ENCODE measurements around the gene FUT8.

FUT8 gene

DNA sequence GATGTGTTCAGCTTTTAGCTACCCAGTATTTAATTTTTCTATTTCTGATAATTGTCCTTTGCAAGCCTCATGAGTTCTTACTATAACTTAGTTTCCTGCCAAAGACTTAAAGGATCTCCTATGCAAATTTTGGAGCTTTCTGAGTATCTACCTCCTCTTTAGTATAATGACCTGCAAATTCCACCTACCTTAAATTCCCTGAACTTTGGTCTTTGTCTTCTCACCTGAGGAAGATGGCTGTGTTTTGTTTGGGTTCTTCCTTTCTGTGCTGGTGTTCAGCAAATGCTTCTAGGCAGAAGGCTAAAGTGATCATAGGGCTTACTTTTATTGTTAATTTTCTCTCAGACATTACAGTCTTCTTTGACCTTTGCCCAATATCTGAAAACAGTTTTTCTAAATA lies 142.8 kb downstream of the FUT8 start:
- DNase-seq (ENCODE audit: low read depth in 2 of 2), result no peak

DNA sequence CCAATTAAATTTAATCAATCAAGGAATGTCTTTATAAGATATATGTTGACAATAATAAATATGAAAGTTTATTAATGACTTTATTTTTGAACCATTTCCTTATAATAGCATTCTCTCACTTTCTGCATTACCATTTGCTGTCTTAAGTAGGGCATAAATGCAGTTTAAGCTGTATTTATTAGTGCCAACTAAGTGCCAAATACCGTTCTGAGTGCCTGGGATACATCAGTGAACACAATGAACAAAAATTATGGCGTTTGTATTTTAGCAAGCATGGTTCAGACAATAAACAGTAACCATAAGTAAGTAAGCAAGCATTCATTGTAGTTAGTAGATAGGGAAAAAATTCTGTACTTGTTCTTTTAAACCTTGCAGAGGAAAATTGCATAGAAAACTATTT lies 145.8 kb downstream of the FUT8 start:
- no peak for DNase-seq (ENCODE audit: low read depth in 2 of 2)

DNA sequence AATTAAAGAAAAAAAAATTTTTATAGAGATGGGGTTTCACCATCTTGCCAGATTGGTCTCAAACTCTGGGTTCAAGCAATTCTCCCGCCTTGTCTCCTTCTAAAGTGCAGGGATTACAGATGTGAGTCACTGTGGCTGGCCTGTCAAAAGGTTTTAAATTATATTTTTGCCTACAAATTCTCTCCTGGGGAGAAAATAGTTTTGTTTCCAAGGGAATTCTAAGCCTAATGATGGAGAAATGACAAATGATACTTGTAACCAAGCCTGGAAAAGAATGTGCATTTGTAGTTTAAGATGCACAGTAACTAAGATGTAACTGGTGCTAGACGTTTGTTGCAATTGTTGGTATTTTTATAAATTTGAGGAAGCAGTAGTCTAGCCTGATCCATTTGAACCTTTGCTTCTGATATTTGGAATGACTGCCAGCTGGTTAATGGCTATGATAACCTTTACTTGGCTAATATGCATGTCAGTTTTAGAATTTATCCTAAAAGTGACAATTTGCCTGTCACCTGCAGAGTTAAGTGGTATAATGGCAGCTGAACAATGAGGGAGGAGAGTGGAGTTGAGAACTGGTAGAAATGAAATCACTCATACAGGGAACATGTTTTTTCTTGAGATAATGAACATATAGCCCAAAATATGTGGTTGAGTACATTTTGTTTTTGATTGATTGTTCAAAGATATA lies 148.0 kb downstream of the FUT8 start:
- no peak for DNase-seq (ENCODE audit: low read depth in 2 of 2)

DNA sequence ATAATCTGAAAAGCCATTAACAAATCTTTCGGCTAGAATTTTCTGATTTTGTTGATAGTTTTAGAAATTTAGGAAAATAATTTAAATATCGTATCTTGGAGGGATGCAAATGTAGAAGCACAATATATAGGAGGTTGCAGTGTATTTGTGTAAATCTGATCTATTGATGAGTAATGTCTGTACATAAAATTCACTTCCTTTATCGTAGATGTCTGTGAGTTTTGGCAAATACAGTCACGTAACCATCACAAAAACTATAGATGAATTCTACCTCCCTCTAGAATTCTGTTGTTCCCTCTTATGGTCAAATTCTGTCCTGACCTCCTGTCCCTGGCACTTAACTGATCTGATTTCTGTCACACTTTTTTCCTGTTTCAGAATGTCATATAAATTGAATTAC lies 151.8 kb downstream of the FUT8 start:
- no peak for DNase-seq (ENCODE audit: low read depth in 2 of 2)

DNA sequence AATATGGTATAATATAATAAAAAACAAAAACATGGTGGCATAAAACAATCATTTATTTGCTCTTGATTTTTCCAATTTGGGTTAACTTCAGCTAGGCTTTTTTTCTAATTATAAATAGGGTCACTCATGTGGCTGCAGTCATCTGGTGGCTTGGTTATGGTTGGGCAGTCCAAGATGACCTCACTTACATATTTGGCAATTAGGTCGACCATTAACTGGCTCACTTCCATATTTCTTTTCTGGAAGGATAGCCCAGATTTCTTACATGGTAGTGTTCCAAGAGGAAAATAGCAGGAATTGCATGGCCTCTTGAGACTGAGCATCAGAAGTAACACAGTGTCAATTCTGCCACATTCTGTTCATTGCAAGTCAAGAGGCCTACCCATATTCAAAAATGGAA lies 153.4 kb downstream of the FUT8 start:
- DNase-seq (ENCODE audit: low read depth in 2 of 2), result no peak

DNA sequence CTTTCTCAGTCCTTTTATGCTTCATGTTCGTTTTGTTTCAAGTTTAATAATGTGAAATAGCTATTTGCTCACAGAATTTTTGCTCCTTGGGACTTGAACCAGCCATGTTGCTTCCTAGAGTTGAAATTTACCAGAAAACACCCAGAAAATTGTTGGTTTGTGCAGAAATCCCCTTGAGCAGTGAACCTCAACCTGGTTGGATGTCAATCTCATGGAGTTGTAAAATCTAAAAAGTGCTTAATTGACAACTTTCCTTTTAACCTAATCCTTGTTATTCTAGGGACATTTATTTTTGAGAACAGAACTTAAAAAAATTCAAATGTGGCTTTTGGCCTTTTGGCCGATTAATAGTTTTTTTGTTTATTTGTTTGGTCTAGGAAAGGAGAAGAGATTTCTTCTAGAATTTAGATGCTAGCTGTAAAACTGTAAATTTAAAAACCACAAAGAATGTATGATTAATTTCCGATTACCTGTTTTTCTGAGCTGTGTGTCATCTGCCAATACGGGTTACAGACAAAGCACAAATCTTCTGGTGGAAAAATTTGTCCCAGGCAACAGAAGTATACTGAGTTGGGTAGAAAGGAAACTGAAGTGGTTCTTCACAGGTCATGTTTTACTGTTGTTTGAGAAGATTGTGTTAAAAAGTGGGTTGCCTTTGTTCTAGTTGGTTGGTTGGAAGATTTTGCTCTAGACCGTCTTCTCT lies 154.4 kb downstream of the FUT8 start:
- no peak for DNase-seq (ENCODE audit: low read depth in 2 of 2)

DNA sequence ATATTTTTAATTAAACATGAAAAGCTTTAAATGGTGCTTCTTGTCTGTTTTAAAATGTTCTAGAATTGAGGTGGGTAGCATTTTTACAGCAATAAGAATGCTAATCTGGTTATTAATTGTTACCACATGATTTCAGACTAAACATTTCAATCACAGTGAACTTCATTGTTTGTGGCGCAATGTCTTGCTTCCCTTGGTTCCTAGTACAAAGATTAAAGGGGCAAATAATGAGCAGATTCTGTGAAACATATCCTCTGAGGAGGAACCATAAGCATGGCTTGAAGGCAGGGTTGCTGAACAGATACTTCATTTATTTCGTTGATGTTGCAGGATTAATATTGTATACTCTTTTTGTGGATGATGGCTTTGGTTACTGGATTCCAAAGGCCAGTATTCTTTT lies 162.1 kb downstream of the FUT8 start:
- no peak for DNase-seq (ENCODE audit: low read depth in 2 of 2)

DNA sequence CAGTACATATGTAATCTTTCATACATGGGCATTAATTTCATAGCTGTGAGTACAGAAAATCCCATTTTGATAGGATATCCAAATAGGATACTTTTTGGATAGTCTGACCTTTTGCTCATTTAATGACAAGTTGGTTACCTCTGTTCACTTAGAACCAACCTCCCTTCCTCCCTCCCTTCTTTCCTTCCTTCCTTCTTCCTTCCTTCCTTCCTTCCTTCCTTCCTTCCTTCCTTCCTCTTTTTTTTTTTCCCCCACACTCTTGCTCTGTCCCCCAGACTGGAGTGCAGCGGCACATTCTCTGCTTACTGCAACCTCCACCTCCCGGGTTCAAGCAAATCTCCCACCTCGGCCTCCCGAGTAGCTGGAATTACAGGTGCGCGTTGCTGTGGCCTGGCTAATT lies 162.9 kb downstream of the FUT8 start:
- no peak for DNase-seq (ENCODE audit: low read depth in 2 of 2)

DNA sequence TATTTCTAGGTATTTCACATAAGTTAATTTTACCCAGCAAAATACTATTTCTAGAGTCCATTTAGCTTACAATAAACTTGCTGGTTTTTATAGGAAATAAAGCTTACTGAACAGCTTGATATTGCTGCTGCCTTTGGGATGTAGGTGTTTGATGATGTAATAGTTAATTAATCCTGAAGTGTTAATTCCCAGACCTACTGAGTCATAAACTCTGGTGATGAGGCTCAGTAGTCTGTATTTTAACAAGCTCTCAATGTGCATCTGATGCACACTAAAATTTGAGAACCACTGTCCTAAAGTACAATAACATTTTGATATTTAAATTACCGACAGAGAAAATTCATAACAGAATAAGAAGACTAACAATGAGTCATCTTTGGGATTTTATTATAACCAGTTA lies 168.4 kb downstream of the FUT8 start:
- no peak for DNase-seq (ENCODE audit: low read depth in 2 of 2)

DNA sequence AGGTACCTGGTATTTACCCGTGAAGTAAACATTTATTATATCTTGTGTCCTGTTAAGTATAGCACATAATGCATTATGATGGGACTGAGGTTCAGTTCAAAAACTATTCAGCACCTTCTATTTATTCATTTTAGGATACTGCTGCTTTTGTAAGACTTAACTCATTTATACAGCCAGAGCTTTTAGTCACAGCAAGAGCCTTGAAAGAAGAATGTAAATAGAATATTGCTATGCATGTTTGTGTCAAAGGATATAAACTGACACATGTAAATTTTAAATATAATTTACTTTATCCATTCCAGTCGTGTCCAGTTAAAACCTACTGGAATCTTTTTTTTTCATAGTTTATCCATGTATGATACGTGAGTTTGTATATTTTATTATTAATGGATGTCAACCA lies 168.8 kb downstream of the FUT8 start:
- DNase-seq (ENCODE audit: low read depth in 2 of 2), result no peak

DNA sequence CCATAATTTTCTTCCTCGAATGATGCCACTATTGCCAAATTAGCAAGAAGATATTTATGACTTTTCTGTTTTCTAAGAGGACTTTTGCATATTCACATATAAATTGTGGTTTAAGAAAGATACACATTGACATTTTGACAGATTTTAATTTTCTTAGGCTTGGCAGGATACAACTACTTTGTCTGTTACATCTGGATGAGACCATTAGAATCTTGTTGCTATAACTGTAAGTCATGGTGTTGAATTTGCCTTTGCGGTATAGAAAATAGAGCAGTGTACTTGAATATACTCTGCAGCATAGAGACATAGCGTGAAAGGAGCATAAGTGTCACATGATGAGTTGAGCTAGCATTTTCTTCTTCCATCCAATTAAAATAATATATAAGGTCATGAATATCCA lies 169.3 kb downstream of the FUT8 start:
- no peak for DNase-seq (ENCODE audit: low read depth in 2 of 2)

DNA sequence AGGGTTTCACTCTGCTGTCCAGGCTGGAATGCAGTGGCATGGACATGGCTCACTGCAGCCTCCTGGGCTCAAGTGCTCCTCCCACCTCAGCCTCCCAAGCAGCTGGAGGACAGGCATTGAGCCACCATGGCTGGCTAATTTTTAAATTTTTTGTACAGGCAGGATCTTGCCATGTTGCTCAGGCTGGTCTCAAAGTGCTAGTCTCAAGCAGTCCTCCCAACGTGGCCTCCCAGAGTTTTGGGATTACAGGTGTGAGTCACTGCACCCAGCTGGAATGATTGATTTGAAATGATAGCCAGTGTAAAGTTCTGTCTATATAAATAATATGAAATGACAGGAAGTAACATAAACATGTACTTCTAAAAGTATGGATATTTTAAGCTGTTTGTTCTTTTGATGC lies 172.7 kb downstream of the FUT8 start:
- no peak for DNase-seq (ENCODE audit: low read depth in 2 of 2)

DNA sequence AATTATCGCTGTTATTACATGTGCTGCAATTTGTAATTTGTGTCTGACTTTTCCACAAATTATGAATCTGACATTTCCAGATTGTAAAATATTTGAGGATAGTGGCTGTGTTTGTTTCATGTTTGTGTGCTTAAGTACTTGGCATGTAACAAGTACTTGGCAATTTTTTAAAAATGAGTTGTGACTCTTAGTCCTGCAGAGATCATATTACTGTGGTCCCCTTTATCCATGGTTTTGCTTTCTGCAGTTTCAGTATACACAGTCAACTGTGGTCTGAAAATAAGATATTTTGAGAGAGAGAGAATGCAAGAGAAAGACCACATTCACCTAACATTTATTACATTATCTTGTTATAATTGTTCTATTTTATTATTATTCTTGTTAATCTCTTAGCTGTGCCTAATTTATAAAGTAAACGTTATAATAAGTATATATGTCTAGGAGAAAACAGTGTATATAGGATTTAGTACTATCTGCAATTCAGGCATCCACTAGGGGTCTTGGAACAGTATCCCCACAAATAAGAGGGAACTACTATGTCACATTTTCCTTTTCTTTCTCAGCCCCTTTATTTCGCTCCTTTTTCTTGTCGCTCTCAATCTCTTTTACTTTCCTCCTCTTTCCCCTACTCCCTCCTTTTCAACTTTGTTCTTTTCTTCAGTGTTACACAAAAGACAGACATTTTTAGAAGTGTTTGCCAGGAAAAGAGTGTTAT lies 176.1 kb downstream of the FUT8 start:
- no peak for DNase-seq (ENCODE audit: low read depth in 2 of 2)

DNA sequence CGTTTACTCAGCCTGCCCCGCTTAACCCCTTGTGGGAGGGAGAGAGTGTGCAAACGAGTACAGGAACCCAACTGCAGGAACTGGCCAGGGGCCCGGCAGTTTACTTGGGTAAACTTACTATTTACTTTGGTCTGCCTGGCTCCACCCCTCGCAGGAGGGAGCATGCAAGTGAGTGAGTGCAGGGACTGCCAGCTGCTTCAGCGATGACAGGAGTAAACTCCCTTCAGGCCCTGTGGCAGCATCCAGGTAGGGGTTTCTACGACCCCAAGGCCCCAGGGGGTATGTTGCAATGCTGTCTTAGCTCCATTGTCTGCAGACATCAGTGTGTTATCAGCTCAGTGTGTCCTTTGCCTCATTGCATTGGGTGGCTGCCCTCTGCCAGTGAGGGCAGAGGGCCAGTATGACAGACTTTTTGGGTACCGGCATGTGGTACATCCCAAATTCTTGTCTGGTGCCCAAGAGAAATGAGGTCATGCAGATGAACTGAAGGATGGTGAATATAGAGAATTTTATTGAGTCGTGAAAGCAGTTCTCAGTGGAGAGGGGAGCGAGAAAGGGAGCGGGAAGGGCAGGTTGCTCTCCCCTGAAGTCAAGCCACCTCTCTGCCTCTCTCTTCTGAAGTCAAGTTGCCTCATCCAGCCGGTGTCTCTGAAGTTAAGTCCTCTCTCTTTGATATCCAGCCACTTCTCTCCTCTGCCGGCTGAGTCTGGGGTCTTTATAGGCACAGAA lies 181.8 kb downstream of the FUT8 start:
- no peak for DNase-seq (ENCODE audit: low read depth in 2 of 2)

DNA sequence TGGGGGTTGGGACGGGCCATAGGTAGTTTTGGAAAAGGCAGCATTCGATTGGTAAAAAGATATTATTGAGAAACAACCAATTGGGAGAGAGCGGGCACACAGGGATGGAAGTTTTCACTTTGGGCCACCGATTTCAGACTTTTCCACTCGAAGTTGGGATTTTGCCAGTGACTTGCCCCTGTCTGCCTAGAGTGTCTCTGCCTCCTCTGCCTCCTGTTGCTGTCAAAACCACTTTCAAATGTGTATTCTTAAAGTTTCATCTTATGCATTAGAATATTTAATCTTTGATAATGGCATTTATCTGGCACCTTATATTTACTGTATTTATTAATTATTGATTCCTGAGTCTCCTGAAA lies 182.3 kb downstream of the FUT8 start:
- DNase-seq (ENCODE audit: low read depth in 2 of 2), result no peak

DNA sequence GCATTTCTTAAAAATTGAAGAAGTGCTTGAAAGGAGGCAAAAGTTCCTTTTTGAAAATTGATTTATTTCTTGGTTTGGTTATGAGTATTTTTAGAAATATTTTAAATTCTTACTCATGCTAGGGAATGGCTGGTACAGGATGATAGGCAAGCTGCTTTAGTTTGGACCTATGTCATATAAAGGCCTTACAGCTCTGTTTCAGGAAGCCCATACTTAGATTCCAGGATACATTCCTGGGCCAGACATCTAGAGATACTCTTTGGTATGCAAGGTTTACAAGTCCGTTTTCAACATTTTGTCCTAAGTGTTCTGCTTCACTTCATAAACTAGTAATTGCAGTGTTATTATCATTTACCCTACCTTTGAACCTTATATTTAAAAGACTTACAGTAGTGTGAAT lies 186.8 kb downstream of the FUT8 start:
- DNase-seq (ENCODE audit: low read depth in 2 of 2), result no peak

DNA sequence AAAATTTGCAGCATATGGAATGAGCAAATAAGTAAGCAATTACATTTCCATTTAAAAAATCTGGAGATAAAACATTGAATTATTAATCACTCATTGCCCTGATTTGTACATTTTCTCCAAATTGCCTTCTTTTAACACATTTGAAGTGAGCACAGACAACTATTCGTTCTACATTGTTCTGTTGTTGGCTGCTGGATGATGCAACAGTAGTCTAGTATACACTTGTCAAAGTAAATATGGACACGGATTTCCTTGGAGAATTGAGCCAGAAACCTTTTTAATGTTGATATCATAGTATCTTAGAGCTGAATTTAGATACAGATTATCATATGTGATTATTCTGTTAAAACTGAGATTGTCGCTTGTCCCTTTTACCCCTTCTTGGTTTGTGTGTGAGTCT lies 188.2 kb downstream of the FUT8 start:
- no peak for DNase-seq (ENCODE audit: low read depth in 2 of 2)

DNA sequence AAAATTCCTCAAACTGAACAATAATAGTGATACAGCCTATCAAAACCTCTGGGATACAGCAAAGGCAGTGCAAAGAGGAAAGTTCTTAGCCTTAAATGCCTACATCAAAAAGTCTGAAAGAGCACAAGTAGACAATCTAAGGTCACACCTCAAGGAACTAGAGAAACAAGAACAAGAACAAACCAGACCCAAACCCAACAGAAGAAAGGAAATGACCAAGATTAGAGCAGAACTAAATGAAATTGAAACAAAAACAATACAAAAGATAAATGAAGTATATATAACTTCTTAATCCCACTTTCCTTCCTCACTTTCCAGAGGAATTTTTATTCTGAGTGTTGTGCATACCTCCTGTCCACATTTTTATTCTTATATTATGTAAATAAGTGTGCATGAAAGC lies 192.0 kb downstream of the FUT8 start:
- DNase-seq (ENCODE audit: low read depth in 2 of 2), result no peak

DNA sequence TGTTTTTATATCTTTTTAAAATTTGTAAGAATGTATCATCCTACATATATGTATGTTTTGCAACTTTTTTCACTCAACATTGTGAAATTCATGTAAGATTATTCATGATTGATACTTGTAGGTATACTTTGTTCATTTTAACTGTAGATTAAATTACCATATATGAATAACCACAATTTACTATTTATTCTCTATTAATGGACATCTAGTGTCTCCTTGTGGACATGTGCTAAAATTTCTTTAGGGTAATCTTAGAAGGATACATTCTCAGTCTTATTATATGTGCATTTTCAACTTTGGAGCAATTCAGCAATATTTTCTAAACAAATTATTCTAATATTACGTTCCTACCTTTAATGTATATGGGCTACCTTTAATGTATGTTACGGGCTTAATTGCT lies 192.4 kb downstream of the FUT8 start:
- DNase-seq (ENCODE audit: low read depth in 2 of 2), result no peak

DNA sequence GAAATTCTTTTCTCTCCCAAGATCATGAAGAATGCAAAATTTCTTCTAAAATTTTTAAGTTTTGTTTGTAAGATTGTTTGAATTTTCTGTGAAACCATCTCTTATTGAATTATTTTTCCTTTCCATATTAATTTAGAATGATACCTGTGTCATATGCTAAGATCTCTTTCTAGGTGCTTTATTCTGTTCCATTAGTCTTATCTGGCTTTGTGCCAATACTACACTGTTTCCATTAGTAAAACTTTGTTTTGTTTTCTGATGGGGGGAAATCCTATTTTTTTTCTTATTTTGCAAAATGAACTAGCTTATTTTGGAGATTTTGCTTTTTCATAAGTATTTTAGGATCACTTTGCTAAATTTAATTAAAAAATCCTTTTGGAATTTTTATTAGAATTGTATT lies 193.9 kb downstream of the FUT8 start:
- no peak for DNase-seq (ENCODE audit: low read depth in 2 of 2)

DNA sequence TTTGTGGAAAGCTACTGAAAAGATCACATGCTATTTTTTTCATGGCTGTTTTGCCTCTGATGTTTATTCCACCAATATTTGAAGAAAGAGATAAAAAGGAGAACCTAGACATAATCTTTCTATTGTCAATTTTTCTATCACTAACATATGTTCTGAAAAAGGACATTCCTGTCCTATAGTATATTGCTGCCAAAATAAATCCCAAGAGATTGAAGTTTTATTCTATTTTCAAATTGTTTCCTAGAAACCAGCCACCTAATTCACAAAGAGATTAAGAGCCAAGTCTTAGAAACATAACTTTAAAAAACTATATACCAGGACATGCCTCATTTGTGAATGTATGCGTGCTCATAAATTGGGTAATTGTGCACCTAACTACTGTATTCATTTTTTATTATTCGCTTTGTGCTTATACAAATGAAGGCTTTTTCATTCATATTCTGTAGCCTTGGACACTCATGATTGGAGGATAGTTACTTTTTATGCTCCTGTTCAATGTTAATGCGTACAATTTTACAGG lies 200.7 kb downstream of the FUT8 start:
- DNase-seq (ENCODE audit: low read depth in 2 of 2), result no peak

DNA sequence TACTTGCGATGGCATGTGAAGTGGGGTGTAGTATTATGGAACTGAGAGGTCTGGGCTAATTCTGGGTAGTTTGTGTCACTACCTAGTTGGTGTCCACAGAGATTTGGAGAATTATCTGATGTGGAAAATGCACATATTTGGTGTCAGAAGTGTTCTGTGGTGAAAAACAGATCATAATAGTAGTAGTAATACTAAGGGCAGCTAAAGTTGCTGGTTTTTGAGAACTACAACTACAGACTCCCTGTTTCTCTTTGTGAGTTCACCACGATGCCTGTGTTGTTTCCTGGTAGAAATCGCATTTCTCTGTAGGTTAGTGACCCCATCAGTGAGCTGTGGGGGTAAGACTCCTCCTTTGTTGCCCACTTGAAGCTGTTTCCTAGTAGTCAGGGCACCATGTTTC lies 206.5 kb downstream of the FUT8 start:
- no peak for DNase-seq (ENCODE audit: low read depth in 2 of 2)

Data from activated CD4-positive, alpha-beta T cell treated with anti-CD3 and anti-CD28 coated beads for 24 hours (primary cell).